OCI-M1 (cell line): ENCODE data around the gene GPT2.

Source experiments
- DNase-seq: peaks from one replicate; lab custom pipeline; 2025; lab: John Stamatoyannopoulos, UW

GPT2 gene

DNA sequence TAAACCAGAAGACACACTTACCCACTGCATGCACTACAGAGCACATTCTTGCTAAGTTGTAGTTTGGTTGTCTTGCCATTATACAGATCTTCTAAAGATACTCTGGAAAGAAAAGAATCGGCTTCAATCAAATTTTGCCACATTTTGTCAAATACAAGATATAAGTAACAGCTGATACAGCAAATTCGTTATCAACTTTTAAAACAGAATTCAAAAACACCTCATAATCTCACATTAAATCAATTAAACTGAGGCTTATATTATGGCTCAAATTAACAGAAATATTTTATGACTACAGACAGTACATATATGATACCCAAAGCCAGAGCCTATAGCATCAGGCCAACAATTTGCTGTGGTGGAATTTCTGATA, 83.9 kb downstream of the GPT2 start:
- DNase-seq, result no peak

DNA sequence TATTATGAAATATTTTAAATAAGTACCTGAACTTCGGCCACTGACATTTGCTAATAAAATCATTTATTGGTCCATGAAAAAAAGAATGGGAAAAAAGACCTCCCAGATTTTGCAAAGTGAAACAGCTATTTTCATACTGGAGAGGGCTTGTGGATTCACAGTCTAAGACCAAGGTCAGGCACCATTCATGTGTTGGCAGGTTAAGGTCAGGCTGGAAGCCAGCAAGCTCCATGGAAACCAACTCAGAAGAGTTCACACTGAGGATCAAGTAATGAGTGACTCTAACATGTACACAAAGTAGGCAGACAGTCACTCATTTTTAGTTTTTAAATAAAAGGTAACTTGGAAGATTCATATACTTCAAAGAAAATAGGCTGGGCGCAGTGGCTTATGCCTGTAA, 85.9 kb downstream of the GPT2 start:
- no peak for DNase-seq

DNA sequence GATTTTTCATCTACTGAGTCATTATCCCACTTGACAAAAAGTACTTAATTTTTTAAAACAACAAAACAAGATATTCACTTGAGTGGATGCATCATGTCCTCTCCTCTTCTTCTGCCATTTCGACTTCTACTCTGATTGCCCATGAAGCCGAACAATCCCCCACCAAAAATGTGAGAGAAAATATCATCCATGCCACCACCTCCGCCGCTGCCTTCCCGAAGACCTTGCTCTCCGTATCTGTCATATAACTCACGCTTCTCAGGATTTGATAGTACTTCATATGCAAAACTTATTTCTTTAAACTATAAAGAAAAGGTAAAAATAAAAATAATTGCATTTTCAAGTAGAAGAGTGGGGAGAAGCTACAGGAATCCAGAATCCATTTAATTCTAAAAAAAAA, 87.1 kb downstream of the GPT2 start:
- DNase-seq, result no peak

GRCh38 chr16:46972429-46973206, 88.5 kb downstream of the GPT2 start:
- DNase-seq, result peak; percentile 34

GRCh38 chr16:46973207-46973995, 89.2 kb downstream of the GPT2 start, which contains the start of gene DNAJA2:
Gene DNAJA2, minus strand, starts transcription at chr16:46973674. Its CDS starts 102 bp downstream, at chr16:46973572.
- peak; percentile 88 for DNase-seq

GRCh38 chr16:46973996-46974324, 89.8 kb downstream of the GPT2 start:
- no peak for DNase-seq

GRCh38 chr16:46974352-46974751, 90.2 kb downstream of the GPT2 start:
- peak; percentile 40 for DNase-seq

GRCh38 chr16:46975165-46975564, 91.0 kb downstream of the GPT2 start:
- DNase-seq, result no peak

DNA sequence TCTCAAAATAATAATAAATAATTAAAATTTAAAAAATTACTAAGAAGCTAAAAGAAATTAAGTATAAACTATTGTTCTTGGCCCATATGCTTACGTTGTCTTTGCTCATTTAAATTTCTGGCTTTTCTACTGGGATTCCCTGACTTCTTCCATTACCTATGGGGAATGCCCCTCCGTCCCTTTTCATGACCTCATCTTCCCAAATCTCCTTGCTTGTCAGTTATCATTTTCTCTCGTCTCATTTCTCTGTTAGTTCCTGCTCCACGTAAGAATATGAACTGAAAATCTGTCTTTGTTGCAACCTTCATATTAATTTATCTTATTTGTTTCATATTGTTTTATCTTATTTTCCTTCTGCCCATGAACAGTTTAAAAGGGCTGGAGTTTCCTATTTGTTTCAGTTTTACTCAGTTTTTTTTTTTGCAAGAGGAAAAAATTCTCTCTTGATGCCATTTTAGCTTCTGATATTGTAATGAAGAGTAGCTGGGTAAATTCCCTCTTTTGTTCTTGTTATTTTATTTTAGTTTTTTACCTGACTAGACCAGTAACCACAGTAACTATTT, 91.8 kb downstream of the GPT2 start:
- no peak for DNase-seq

- no peak for DNase-seq
These were observed 92.4 kb downstream of the GPT2 start for GRCh38 chr16:46976550-46976949.
